GM12878 (cell line): ENCODE data around the gene NCKAP5L.

ENCODE experiments used
- BCLAF1 ChIP-seq: fragments of 450-650 bp; IDR thresholded peaks from 2 replicates; pipeline ENCODE4 v1.6.1; 2017; ENCODE audit warnings: antibody characterized with exemption, mild to moderate bottlenecking, moderate library complexity
- CHD2 ChIP-seq: IDR thresholded peaks from 2 replicates; pipeline ENCODE4 v1.6.1; 2011; ENCODE audit warnings: low read depth, low read length, improper control_type of control experiment, borderline replicate concordance
- CTCF ChIP-seq, 3 experiments: IDR thresholded peaks in 2 of 3; conservative IDR thresholded peaks in 1 of 3; 2 replicates each; pipeline ENCODE4 v1.5.1; 2011; ENCODE audit warnings: low read depth in 3 of 3, low read length in 3 of 3, mild to moderate bottlenecking in 3 of 3, control low read depth in 2 of 3, moderate library complexity in 2 of 3, inconsistent platforms in 1 of 3, mixed read lengths in 1 of 3; ENCODE audit not compliant: control insufficient read depth in 2 of 3, insufficient read depth in 1 of 3; ENCODE audit errors: extremely low read depth in 1 of 3
- MTA2 ChIP-seq: fragments of 450-650 bp; IDR thresholded peaks from 2 replicates; pipeline ENCODE4 v1.6.1; 2016; ENCODE audit warnings: low read depth, mild to moderate bottlenecking, moderate library complexity
- RELA ChIP-seq: fragments of 450-650 bp; IDR thresholded peaks from 2 replicates; pipeline ENCODE4 v1.8.0; 2014; ENCODE audit warnings: borderline replicate concordance; ENCODE audit not compliant: partially characterized antibody
- SMARCA5 ChIP-seq: fragments of 450-650 bp; IDR thresholded peaks from 2 replicates; pipeline ENCODE4 v1.6.1; 2017; ENCODE audit warnings: mild to moderate bottlenecking
- SP1 ChIP-seq: IDR thresholded peaks from one replicate; pipeline ENCODE4 v1.6.1; 2011; ENCODE audit warnings: low read depth, low read length
- SPI1 ChIP-seq: IDR thresholded peaks from 2 replicates; pipeline ENCODE4 v1.6.1; 2011; ENCODE audit warnings: low read depth, mild to moderate bottlenecking, low read length, moderate library complexity, borderline replicate concordance; ENCODE audit not compliant: insufficient read depth
- TCF12 ChIP-seq: IDR thresholded peaks from 2 replicates; pipeline ENCODE4 v1.6.1; 2011; ENCODE audit warnings: low read depth, mild to moderate bottlenecking, low read length
- YY1 ChIP-seq: IDR thresholded peaks from 2 replicates; pipeline ENCODE4 v1.6.1; 2011; ENCODE audit warnings: low read depth, mild to moderate bottlenecking, low read length
- ZBTB4 ChIP-seq: fragments of 450-650 bp; formaldehyde crosslinking; IDR thresholded peaks from 2 replicates; pipeline ENCODE4 v1.4.0; 2022; ENCODE audit warnings: mild to moderate bottlenecking, moderate library complexity
- TF ChIP-seq, protein P1 (sequence below): IDR thresholded peaks from 2 replicates; pipeline ENCODE4 v1.6.1; 2012; ENCODE audit warnings: mild to moderate bottlenecking, low read depth, low read length

DNA sequence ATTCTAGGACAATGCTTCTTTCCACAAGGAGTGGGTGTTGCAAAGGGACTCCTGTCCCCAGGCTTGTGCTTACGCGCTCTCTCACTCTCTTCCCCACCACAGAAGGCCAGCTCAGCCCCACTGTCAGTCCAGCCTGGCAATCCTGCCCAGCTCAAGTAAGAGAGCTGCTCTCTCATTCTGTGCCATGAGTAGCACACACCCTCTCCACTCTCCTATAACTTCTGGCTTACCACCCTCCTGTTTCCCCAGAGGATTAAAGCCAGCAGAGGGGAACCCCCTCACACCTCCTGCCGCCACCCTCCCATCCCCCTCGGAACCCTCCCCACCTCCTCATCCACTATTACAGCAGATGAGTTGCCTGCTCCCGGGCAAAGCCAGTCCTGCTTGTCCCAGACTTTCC lies 17.1 kb downstream of the NCKAP5L start:
- TF ChIP-seq CTCF (IDR thresholded peaks at IDR 0.05 in 2 of 3, conservative IDR thresholded peaks at IDR 0.05 in 1 of 3; ENCODE audit: control insufficient read depth in 2 of 3, extremely low read depth in 1 of 3, insufficient read depth in 1 of 3, low read depth in 3 of 3, low read length in 3 of 3) (no peak), YY1 (no peak), SPI1 (no peak), SP1 (no peak), CHD2 (no peak), SMARCA5 (no peak), BCLAF1 (no peak), ZBTB4 (CRISPR knock-in tag) (no peak), RELA (no peak), MTA2 (no peak), TCF12 (no peak)
- TF ChIP-seq, protein P1, sequence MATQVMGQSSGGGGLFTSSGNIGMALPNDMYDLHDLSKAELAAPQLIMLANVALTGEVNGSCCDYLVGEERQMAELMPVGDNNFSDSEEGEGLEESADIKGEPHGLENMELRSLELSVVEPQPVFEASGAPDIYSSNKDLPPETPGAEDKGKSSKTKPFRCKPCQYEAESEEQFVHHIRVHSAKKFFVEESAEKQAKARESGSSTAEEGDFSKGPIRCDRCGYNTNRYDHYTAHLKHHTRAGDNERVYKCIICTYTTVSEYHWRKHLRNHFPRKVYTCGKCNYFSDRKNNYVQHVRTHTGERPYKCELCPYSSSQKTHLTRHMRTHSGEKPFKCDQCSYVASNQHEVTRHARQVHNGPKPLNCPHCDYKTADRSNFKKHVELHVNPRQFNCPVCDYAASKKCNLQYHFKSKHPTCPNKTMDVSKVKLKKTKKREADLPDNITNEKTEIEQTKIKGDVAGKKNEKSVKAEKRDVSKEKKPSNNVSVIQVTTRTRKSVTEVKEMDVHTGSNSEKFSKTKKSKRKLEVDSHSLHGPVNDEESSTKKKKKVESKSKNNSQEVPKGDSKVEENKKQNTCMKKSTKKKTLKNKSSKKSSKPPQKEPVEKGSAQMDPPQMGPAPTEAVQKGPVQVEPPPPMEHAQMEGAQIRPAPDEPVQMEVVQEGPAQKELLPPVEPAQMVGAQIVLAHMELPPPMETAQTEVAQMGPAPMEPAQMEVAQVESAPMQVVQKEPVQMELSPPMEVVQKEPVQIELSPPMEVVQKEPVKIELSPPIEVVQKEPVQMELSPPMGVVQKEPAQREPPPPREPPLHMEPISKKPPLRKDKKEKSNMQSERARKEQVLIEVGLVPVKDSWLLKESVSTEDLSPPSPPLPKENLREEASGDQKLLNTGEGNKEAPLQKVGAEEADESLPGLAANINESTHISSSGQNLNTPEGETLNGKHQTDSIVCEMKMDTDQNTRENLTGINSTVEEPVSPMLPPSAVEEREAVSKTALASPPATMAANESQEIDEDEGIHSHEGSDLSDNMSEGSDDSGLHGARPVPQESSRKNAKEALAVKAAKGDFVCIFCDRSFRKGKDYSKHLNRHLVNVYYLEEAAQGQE, result no peak
